Parathyroid adenoma (tissue), 2 donors: ENCODE measurements around the gene TMED4.

Experiments
- H2AFZ ChIP-seq: fragments of 300-600 bp; sonication (generic); one replicate; pipeline ENCODE4 v1.7.0; 2017; ENCODE audit warnings: antibody characterized with exemption, mild to moderate bottlenecking
- H3K27ac ChIP-seq: fragments of 300-600 bp; sonication (generic); one replicate; pipeline ENCODE4 v1.7.0; 2017
- H3K27me3 ChIP-seq: fragments of 300-600 bp; sonication (generic); one replicate; pipeline ENCODE4 v1.7.0; 2017; ENCODE audit warnings: low read length; ENCODE audit not compliant: control insufficient read depth, insufficient read depth
- H3K36me3 ChIP-seq: fragments of 300-600 bp; sonication (generic); one replicate; pipeline ENCODE4 v1.7.0; 2017; ENCODE audit warnings: low read length; ENCODE audit not compliant: control insufficient read depth, insufficient read depth
- H3K4me1 ChIP-seq: fragments of 300-600 bp; sonication (generic); one replicate; pipeline ENCODE4 v1.7.0; 2017; ENCODE audit warnings: control low read depth
- H3K4me2 ChIP-seq: fragments of 300-600 bp; sonication (generic); one replicate; pipeline ENCODE4 v1.7.0; 2017; ENCODE audit warnings: low read length
- H3K4me3 ChIP-seq: fragments of 300-600 bp; sonication (generic); one replicate; pipeline ENCODE4 v1.7.0; 2017; ENCODE audit warnings: low read depth, low read length
- H3K79me2 ChIP-seq: fragments of 300-600 bp; sonication (generic); one replicate; pipeline ENCODE4 v1.7.0; 2017; ENCODE audit warnings: control low read depth
- H3K9ac ChIP-seq: fragments of 300-600 bp; sonication (generic); one replicate; pipeline ENCODE4 v1.7.0; 2017; ENCODE audit warnings: mild to moderate bottlenecking
- H3K9me3 ChIP-seq: fragments of 300-600 bp; sonication (generic); one replicate; pipeline ENCODE4 v1.7.0; 2017; ENCODE audit warnings: low read length; ENCODE audit not compliant: control insufficient read depth
- TF ChIP-seq, protein P1 (sequence below): fragments of 300-600 bp; sonication (generic); IDR thresholded peaks from one replicate; pipeline ENCODE4 v1.7.0; 2017; ENCODE audit warnings: antibody characterized with exemption, mild to moderate bottlenecking
- donor health status: primary hyperparathyroidism.

Gene TMED4

DNA sequence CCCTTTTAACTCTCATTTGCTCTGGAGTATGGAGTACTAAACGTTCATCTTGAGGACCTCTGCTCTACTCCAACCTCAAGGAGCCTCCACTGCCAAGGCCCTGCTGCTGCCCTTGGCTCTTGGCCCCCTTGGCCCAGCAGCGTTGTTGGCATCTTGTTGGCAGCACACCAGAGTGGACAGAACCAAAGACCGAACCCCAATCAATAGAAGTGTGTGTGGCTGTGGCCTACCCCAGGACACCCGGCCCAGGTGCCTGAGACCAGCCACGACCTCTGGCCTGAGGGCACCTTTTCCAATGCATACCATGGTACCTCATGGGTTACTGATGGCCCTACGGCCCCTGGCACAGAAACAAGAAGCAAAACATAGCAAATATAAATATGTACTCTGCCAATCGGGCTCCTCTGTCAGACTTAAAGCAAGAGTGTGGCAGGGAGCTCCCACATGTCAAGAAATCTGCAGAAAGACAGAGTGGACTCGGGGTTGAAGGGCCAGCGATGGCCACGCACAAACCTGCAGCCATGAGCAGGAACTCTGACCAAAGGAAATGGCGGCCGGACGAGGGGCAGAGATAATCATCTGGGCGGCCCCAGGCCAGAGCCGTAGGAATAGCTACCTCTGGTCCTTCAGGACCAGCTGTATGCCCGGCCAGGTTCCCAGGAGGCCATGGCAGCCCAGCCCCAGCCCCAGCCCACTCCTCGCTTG lies 43.8 kb downstream of the TMED4 start:
- Histone ChIP-seq H3K9ac (no peak overlapping the region), H3K4me3 (no peak overlapping the region)
- TF ChIP-seq, protein P1, sequence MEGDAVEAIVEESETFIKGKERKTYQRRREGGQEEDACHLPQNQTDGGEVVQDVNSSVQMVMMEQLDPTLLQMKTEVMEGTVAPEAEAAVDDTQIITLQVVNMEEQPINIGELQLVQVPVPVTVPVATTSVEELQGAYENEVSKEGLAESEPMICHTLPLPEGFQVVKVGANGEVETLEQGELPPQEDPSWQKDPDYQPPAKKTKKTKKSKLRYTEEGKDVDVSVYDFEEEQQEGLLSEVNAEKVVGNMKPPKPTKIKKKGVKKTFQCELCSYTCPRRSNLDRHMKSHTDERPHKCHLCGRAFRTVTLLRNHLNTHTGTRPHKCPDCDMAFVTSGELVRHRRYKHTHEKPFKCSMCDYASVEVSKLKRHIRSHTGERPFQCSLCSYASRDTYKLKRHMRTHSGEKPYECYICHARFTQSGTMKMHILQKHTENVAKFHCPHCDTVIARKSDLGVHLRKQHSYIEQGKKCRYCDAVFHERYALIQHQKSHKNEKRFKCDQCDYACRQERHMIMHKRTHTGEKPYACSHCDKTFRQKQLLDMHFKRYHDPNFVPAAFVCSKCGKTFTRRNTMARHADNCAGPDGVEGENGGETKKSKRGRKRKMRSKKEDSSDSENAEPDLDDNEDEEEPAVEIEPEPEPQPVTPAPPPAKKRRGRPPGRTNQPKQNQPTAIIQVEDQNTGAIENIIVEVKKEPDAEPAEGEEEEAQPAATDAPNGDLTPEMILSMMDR: no peak

DNA sequence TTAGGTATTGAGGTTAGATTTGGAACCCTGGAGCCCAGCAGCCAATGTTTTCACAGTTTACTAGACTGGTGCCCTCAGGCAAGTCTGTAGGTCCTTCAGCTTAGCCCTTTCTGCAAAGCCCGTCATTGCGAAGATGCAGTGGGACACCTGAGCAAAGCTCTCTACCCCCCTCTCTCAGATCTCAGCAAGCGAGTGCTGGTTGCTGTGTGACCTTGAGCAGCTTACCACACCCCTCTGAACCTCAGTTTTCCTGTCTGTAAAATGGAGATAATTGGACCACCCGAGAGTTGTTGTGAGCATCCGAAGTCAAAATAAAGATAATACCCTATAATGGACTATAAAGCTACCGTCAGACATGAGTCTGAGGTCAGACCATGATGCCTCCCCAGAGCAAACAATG lies 44.6 kb downstream of the TMED4 start:
- Histone ChIP-seq H2AFZ (no peak overlapping the region), H3K36me3 (no peaks in the 10 kb centered on the region), H3K27me3 (no peaks in the 10 kb centered on the region), H3K79me2 (no peaks in the 10 kb centered on the region), H3K9me3 (no peaks in the 10 kb centered on the region), H3K27ac (no peak overlapping the region), H3K4me3 (no peak overlapping the region), H3K9ac (no peak overlapping the region), H3K4me2 (no peak overlapping the region), H3K4me1 (no peaks in the 10 kb centered on the region)
- TF ChIP-seq, protein P1: no peak

More for the DNA sequence above, 43.8 kb downstream of the TMED4 start:
- H3K4me2 ChIP-seq: no peak overlapping the region
- H3K4me1 ChIP-seq: no peaks in the 10 kb centered on the region
- H3K27ac ChIP-seq: no peak overlapping the region
- no peaks in the 10 kb centered on the region for H3K36me3 ChIP-seq
- no peaks in the 10 kb centered on the region for H3K79me2 ChIP-seq
- no peaks in the 10 kb centered on the region for H3K9me3 ChIP-seq
- no peaks in the 10 kb centered on the region for H3K27me3 ChIP-seq
- H2AFZ ChIP-seq: no peak overlapping the region

DNA sequence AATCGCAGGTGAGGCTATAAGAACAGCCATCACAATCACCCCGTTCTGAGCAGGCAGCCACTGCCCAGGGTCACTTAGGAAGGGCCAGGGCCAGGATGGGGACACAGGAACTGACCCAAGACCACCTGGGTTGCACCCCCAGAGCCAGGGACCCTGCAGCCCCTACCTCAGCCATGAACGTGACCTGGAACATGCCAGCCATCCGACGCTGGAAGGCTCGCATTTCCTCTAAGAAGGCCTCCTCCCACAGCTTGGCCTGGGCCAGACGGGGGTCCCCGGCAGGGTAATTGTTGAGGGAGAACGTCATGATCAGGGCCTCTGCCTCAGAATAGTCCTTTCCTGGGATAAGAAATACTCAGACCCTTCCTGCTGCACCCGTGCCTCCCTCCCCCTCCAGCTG lies 45.9 kb downstream of the TMED4 start:
- Histone ChIP-seq H2AFZ (no peak overlapping the region), H3K27me3 (no peaks in the 10 kb centered on the region), H3K4me3 (no peak overlapping the region), H3K27ac (no peak overlapping the region), H3K4me1 (no peaks in the 10 kb centered on the region), H3K36me3 (no peaks in the 10 kb centered on the region), H3K9ac (no peak overlapping the region), H3K9me3 (no peaks in the 10 kb centered on the region), H3K79me2 (no peaks in the 10 kb centered on the region), H3K4me2 (no peak overlapping the region)
- TF ChIP-seq, protein P1: no peak

DNA sequence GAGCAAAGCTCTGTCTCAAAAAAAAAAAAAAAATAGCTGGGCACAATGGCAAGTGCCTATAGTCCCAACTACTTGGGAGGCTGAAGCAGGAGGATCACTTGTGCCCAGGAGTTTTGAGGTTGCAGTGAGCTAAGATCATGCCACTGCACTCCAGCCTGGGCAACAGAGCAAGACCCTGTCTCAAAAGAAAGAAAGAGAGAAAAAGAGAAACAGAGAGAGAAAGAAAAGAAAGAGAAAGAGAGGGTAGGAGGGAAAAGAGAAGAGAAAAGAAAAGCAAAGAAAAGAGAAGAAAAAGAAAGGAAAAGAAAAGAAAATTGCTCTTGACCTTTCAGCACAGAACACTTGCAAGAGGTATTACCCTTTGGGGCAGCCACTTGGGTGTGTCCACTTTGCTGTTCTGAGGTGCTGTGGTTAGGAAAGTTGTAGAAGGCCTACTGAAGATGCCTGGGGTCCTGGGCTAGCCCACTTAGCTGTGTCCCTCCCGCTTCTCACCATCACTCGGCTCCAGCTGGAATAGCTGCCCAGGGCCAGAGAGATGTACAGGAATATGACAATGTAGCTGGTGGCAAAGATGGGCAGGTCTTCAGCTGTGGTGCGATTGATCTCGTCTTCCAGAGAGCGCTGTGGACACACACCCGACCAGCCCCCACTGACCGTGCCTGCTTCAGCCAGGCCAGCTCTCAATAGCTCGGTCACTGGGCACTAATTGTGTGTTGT lies 46.5 kb downstream of the TMED4 start:
- Histone ChIP-seq H3K79me2 (no peaks in the 10 kb centered on the region), H3K4me1 (no peaks in the 10 kb centered on the region), H3K9me3 (no peaks in the 10 kb centered on the region), H3K27me3 (no peaks in the 10 kb centered on the region), H3K9ac (no peak overlapping the region), H3K4me2 (no peak overlapping the region), H3K4me3 (no peak overlapping the region), H3K36me3 (no peaks in the 10 kb centered on the region), H3K27ac (no peak overlapping the region), H2AFZ (no peak overlapping the region)
- TF ChIP-seq, protein P1: no peak

DNA sequence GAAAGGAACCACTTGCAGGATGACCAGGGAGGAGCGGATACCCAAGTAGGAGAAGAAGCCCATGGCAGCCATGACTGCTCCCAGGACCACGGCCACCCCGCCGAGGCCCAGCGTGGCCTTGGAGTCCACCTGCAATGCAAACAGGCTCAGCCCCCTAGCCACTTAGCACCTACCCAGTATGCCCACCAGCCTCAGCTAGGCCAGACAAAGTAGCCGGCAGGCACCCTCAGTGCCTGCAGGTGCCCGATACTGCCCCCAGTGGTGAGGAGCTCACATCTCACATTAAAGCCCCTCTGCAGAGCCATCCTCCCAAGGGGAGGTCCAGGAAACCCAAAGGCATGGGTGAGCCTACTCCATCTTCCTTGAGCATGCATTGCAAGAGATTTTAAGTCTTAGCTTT lies 47.5 kb downstream of the TMED4 start:
- no peak overlapping the region for H2AFZ ChIP-seq
- H3K4me1 ChIP-seq: no peaks in the 10 kb centered on the region
- H3K9me3 ChIP-seq: no peaks in the 10 kb centered on the region
- no peak overlapping the region for H3K4me2 ChIP-seq
- no peaks in the 10 kb centered on the region for H3K36me3 ChIP-seq
- no peak overlapping the region for H3K27ac ChIP-seq
- H3K4me3 ChIP-seq: no peak overlapping the region
- no peaks in the 10 kb centered on the region for H3K27me3 ChIP-seq
- no peak overlapping the region for H3K9ac ChIP-seq
- H3K79me2 ChIP-seq: no peaks in the 10 kb centered on the region
- TF ChIP-seq, protein P1: peak; percentile 66
